NCI-H128 (cell line): ENCODE results near the gene TRPC4AP.
"Not testable (repeated sequence)": the region's sequence is repeated elsewhere in the genome, so short reads cannot be mapped to it uniquely, and the experiment has no call there.

ENCODE experiments used
- DNase-seq: peaks from one replicate; lab custom pipeline; 2025; ENCODE audit not compliant: unreplicated experiment; lab: John Stamatoyannopoulos, UW

TRPC4AP gene

DNA sequence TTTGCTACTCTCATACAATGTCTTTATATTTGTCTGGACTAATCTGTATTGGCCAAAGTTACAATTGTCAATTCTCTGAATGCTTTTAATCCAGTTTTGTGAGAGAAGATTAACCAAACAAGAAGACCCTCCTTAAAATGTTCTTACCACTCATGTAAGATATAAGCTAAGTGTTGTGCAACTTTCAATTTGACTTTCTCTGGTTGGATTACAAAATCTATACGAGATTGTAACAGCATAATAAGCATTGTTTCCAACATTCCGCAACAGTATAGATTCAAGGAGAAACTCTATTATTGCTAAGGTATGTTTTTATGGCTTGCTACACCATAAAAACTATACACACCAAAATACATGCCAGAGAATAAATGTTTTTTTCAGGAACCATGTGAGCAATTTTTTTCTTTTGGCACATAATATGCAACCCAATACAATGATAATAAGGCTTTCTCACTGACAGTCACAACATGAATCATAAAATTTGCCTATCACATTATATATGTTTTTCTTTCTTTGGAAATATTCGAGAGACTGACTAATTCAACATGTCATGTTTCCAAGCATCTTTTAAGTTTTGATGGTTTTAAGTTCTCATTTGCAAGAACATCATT lies 12.2 kb upstream of the TRPC4AP start:
- DNase-seq = no peak

DNA sequence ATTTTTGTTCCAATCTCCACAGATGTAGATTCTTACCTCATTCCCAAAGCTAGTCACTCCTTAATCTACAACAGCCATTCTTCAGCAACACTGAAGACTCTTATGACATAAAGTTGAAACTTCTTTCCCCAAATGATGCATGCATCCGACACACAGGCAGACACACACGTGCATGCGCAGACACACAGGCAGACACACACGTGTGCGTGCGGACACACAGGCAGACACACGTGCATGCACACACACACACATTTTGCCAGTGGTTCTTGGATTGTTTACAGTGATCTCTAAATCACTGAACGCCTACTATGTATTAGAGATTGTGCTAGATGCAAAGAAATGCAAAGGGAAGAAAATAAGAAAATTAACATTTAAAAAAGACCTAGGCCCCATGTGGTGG lies 9.0 kb upstream of the TRPC4AP start:
- DNase-seq = no peak

DNA sequence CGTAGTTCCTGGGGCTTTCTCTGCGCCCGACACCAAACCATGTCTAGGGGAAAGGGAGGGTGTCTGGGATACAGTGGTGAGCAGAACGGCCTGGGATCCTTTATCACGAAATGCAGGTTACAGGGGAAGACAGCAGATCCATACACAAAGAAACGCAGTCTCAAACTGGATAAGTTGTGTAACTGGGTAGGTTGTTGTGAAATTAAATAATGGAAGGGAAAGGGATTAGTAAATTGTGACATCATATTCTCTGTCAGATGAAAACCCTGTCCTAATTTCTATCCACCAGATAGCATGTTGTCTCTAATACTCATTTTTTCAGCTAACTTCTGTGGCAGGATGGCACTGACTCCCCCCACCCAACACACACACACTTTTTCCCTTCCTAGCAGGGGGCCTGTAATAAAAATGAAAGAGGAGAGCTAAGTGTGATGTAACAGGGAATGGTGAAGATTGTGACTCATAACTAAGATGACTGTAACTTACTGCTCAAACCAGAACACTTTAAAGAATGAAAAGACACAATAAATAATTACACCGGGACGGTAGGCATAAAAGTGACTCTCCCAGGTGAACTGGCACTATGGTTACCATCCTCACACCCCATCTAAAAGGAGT lies 769 bp upstream of the TRPC4AP start:
- no peak for DNase-seq

DNA sequence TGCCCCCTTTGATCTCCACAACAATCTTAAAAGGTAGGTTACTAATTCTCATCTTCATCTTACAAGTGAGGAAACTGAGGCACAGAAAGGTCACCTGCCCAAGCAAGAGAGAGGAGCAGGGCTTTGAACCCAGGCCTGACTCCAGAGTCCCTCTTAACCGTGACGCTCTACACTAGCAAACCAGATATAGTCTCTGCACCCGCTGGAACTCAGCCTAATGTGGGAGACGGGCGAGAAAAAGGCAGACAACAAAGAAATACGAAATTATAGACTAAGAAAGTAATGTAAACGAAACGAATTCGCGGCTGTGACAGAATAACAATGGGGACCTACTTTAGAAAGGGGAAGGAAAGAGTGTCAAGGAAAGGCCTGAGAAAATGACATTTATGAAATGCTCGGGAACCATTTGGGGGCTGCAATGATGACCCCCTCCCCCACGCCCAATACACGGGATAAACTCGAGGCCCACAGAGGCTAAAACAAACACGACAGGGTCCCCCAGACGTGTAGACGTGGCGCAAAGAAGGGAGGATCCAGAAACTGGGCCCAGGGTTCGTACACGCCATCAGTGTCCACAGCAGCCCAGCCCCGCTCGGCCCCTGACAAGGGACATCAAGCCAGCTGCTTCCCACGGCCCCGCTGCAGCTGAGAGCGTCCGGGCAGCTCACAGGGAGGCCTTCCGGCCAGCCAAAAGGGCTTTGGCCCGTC lies 637 bp downstream of the TRPC4AP start:
- DNase-seq = no peak

- no peak for DNase-seq
Measured at GRCh38 chr20:35088231-35089145, 4.1 kb downstream of the TRPC4AP start.

DNA sequence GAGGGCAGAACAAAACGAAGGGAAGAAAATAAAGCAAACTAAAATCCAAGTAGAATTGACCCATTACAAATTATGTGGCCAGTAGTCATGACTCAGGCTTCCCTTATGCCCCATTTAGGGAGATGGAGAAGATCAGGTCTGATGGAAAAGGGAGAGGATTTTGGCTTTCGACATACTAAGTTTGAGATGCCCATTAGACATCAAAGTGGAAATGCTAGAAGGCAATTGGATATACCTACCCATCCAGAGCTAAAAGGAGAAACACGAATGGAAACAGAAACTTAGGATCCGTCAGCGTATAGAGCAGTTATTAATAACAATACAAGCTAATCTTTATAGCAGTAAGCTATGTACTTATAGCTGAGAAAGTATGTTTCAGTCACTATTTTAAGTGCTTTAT lies 4.8 kb downstream of the TRPC4AP start:
- no peak for DNase-seq

GRCh38 chr20:35087355-35087754 lies 5.3 kb downstream of the TRPC4AP start:
- DNase-seq = no peak

DNA sequence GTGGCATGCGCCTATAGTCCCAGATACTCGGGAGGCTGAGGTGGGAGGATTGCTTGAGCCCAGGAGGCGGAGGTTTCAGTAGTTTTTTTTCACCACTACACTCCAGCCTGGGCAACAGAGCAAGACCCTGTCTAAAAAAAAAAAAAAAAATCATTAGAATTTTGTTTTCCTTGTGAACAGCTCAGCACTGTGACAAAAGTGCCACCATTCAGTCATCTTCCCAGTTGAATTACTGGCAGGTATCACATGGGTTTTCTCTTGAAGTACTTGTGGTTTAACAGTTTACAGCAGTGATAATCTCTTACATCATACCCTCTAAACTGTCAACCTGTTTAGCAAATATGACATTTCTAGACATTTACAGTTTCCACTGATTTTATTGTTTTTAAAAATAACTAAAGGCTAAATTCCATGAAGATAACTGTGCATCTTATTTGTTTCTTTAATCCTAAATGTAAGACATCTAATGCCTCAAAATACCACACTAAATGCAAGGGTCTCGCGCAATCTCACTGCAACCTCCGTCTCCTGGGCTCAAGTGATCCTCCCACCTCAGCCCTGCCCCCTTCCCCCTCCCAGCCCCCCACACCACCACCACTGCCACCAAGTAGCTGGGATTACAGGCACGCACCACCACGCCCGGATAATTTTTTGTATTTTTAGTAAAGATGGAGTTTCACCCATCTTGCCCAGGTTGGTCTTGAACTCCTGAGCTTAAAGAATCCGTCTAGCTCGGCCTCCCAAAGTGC lies 7.0 kb downstream of the TRPC4AP start:
- no peak for DNase-seq

DNA sequence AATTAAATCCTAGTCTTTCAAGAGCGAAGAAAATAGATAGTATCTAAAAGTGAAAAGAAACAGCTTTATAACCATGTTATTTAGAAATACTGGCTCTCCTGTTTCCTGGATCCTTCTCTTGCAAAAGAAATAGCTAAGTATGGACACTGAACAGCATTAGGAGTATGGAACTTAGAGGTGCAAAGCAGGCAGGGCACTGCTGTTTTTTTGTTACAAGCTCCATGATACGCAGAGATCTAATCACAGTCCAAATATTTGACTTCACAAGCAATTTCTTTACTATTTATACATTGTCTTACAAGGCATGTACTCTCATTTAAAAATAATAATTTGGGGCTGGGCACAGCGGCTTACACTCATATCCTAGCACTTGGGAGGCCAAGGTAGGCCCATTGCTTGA lies 7.6 kb downstream of the TRPC4AP start:
- DNase-seq = no peak

GRCh38 chr20:35080348-35080642 lies 12.3 kb downstream of the TRPC4AP start:
- DNase-seq = not testable (repeated sequence)

DNA sequence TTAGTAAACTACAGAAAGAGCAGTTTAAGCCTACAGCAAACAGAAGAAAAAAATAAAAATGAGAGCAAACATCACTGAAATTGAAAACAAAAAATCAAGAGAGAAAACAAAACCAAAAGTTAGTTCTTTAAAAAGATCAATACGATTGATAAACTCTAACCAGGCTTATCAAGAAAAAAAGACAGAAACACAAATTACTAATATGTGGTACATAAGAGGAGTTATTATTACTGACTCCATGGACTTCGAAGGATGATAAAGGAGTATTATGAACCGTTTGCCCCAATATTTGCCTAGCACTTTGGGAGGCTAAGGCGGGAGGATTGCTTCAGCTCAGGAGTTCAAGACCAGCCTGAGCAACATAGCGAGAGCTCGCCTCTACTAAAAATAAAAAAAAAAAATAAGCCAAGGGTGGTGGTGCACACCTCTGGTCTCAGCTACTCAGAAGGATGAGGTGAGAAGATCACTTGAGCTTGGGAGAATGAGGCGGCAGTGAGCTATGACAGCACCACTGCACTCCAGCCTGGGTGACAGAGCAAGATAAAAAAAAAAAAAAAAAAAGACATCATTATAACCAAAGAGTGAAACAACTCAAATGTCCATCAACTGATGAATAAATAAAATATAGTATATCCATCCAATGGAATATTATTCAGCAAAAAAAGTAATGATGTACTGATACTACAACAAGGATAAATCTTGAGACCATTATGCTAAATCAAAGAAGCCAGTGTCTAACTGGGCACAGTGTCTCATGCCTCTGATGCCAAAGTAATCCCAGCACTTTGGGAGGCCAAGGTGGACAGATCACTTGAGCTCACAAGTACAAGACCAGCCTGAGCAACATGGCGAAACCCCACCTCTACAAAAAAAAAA lies 12.9 kb downstream of the TRPC4AP start:
- DNase-seq = no peak

DNA sequence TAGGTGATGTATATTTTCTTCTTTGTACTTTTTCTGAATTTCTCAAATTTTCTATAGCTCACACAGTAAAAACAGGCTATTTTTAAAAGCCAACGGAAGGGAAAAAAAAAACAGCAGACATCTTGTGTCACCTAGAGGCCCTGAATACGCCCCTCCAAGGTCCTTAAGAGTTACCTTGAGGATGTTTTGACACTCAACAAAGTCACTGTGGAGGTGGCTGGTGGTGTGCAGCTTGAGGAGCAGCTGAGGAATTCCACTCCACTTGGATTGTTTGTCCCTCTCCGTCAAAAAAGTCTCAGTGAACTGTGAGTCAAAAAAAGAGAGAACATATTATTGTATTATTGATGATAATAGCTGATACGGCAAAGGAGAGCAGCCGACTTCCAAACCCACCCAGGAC lies 14.7 kb downstream of the TRPC4AP start:
- DNase-seq = no peak

GRCh38 chr20:35077341-35077740 lies 15.3 kb downstream of the TRPC4AP start:
- no peak for DNase-seq

DNA sequence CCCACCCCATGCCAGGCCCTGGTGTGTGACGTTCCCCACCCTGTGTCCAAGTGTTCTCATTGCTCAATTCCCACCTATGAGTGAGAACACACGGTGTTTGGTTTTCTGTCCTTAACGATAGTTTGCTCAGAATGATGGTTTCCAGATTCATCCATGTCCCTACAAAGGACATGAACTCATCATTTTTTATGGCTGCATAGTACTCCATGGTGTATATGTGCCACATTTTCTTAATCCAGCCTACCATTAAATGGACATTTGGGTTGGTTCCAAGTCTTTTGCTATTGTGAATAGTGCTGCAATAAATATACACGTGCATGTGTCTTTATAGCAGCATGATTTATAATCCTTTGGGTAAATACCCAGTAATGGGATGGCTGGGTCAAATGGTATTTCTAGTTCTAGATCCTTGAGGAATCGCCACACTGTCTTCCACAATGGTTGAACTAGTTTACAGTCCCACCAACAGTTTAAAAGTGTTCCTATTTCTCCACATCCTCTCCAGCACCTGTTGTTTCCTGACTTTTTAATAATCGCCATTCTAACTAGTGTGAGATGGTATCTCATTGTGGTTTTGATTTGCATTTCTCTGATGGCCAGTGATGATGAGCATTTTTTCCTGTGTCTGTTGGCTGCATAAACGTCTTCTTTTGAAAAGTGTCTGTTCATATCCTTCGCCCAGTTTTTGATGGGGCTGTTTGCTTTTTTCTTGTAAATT lies 21.0 kb downstream of the TRPC4AP start:
- not testable (repeated sequence) for DNase-seq

- DNase-seq = no peak
Measured at GRCh38 chr20:35066194-35066593, 26.4 kb downstream of the TRPC4AP start.

GRCh38 chr20:35065181-35065580 lies 27.4 kb downstream of the TRPC4AP start:
- no peak for DNase-seq

- no peak for DNase-seq
Measured at GRCh38 chr20:35063168-35063567, 29.4 kb downstream of the TRPC4AP start.

DNA sequence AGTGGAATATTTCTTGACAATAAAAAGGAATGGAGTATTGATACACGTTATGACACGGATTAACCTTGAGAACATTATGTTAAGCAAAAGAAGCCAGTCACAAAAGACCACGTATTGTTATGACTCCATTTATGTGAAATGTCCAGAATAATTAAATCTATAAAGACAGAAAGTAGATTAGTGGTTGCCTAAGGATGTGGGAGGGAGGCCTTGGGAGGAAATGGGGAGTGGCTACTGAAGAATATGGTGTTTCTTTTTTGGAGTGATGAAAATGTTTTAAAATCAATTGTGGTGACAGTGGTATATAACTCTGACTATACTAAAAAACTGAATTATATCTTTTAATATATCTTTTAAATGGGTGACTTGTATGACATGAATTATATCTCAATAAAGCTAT lies 30.1 kb downstream of the TRPC4AP start:
- DNase-seq = no peak

DNA sequence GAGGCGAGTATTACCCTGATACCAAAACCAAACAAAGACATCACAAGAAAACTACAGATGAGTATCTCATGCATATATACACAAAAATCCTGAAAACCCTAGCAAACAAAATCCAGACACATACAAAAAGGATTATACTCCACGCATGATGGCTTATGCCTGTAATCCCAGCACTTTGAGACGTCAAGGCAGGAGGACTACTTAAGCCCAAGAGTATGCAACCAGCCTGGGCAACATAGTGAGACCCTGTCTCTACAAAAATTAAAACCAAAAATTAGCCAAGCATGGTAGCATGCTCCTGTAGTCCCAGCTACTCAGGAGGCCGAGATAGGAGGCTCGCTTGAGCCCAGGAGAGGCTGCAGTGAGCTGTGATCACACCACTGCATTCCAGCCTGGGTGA lies 32.4 kb downstream of the TRPC4AP start:
- DNase-seq = no peak
